D721Med (cell line): Measurements from ENCODE around the gene KMO.

Experiments
- DNase-seq: peaks from one replicate; pipeline ENCODE4 v3.0.0; 2011; ENCODE audit warnings: low spot score; ENCODE audit not compliant: insufficient read length
- FAIRE-seq: peaks from 2 replicates; lab custom pipeline; 2011; peaks lifted over from hg19 to GRCh38; lab: Jason Lieb, UNC
- TF ChIP-seq, protein P1 (sequence below): IDR thresholded peaks from 2 replicates; pipeline ENCODE4 v1.5.1; 2012; ENCODE audit warnings: mild to moderate bottlenecking, control low read depth; ENCODE audit not compliant: insufficient read depth; ENCODE audit errors: missing control alignments

Gene KMO

DNA sequence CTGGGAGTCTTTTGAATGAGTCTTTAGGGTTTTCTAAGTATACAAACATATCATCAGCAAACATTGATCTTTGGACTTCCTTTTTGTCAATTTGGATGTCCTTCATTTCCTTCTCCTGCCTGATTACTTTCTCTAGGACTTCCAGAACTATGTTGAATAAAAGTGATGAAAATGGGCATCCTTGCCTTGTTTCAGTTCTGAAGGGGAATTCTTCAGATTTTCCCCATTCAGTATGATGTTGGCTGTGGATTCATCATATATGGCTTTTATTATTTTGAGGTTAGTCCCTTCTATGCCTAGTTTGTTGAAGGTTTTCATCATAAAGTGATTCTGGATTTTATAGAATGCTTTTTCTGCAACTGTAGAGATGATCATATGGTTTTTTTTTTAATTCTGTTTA, 42.0 kb downstream of the KMO start:
- TF ChIP-seq, protein P1, sequence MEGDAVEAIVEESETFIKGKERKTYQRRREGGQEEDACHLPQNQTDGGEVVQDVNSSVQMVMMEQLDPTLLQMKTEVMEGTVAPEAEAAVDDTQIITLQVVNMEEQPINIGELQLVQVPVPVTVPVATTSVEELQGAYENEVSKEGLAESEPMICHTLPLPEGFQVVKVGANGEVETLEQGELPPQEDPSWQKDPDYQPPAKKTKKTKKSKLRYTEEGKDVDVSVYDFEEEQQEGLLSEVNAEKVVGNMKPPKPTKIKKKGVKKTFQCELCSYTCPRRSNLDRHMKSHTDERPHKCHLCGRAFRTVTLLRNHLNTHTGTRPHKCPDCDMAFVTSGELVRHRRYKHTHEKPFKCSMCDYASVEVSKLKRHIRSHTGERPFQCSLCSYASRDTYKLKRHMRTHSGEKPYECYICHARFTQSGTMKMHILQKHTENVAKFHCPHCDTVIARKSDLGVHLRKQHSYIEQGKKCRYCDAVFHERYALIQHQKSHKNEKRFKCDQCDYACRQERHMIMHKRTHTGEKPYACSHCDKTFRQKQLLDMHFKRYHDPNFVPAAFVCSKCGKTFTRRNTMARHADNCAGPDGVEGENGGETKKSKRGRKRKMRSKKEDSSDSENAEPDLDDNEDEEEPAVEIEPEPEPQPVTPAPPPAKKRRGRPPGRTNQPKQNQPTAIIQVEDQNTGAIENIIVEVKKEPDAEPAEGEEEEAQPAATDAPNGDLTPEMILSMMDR = no peak
- FAIRE-seq (no peak), DNase-seq (no peak)

DNA sequence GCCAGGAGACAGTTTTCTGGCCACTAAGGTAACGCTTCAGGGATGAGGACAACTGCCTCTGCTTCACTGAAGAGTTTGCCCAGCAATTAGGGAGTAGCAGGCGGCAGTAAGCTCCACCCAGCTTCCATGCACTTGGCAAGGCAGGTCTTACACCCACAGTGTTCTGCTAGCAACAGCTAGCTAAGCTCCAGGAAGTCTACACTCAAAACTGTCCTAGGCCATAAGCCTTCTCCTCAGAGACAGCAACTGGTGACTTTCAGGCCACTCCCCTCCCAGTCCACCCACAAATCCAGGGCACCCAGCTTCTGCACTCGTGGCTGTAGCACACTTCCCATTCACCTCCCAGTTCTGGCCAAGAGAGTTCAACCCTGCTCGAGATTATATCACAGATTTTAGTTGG, 47.3 kb downstream of the KMO start:
- FAIRE-seq (no peak), DNase-seq (no peak)
- TF ChIP-seq, protein P1 = no peak

DNA sequence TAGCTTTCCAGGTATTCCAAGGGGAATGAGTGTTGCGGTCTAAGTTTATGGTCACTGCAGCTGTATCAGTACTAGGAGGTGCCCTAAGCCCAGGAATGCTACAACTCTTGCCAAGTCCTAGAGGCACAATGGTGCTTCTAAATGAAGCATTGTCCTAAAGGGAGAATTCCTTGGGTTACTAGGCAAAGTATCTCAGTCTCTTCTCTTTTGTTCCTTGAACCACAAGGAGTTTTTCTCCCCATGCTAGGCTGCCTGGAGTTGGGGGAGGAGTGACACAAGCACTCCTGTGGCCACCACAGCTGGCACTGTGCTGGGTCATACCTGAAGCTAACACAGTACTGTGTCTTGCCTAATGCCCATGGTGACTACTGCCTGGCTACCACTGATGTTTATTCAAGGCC, 50.7 kb downstream of the KMO start:
- DNase-seq (no peak), FAIRE-seq (no peak)
- TF ChIP-seq, protein P1 = no peak

DNA sequence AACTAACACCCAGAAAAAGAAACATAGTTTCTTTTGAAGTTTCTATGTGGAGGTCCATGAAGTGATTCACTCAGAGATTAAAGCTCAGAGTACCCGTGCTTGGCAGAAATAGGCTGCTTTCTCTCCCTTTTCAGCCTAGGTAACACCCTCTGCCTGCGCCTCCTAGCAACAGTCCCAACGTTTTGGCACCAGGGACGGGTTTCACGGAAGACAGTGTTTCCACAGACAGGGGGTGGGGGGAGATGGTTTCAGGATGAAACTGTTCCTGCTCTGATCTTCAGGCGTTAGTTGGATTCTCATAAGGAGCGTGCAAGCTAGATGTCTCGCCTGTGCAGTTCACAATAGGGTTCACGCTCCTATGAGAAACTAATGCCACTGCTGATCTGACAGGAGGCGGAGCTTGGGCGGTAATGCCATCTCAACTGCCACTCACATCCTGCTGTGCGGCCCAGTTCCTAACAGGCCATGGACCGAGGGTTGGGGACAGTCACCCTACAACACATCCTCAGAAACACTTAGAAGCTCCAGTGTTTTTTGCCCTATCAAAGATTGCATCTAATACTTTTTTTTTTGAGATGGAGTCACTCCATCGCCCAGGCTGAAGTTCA, 54.8 kb downstream of the KMO start:
- no peak for DNase-seq
- FAIRE-seq = no peak
- TF ChIP-seq, protein P1 = no peak

DNA sequence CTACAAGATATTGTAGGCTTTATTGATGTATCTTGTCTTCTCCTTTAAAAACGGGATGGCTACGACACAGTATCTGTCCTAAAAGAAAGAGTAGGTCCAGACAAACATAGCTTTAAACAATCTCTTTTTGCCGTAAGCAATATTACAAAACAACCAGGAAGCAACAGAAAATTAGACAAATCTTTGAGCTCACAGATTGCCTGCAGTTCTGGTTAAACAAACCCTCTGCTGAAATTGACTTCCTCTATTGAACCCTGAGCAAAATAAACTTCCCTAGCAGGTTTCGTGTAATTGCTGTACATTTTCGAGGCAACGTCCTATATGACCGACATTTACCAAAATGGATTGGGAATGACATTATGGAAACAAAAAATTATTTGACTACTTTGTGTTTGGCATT, 57.3 kb downstream of the KMO start:
- DNase-seq (no peak), FAIRE-seq (no peak)
- TF ChIP-seq, protein P1 = no peak

DNA sequence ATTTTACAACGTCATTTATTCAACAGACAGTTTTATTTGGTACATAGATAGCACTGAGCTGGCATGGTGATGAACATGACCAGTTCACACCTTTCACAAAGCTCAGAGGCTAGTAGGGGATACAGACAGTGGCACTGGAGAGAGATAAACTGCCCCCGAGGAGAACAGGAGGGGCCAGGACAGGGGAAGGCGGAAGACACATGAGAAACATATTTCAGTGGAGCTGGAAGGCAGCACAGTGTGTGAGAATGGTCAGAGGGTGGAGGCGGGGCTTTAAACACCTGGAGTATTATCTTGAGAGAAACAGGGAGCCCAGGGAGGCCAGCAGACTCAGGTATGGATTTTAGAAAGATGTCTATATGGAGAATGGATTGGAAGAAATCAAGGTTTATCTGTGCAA, 58.5 kb downstream of the KMO start:
- FAIRE-seq (no peak), DNase-seq (no peak)
- TF ChIP-seq, protein P1 = no peak

DNA sequence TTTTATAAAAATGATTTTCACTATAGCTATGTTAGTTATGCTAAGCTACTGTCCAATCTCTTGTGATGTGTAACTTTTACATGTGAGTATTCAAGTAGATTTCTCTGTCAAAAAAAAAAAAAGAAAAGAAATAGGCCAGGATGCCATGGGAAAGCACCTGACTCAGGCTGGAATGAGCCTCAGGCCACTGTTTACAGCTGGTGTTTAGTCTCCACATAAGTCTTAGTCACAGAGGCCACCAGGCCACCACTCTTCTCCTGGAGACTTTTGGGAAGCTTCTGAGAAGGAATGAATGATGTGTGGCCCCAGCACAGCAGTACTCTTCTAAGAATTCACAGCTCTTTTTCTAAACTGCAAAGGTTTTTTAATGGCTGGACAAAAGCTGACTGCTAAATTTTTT, 59.1 kb downstream of the KMO start:
- FAIRE-seq (no peak), DNase-seq (no peak)
- TF ChIP-seq, protein P1 = no peak
